Heart left ventricle (tissue), 16 donors: ENCODE results near the gene ZC2HC1C. TPM values are rescaled to one million over a fixed set of nuclear protein-coding genes. Genes with fewer than 3 reads are reported as not detected.

ENCODE experiments used
- ATAC-seq, 4 donors: fragments of 200-7000 bp; cut with Tn5 transposase; one replicate each; pipeline ENCODE4 v1.9.1; 2020 to 2022; ENCODE audit warnings: moderate library complexity in 4 of 4, mild to moderate bottlenecking in 3 of 4, moderate number of reproducible peaks in 1 of 4
- DNase-seq, 5 donors: peaks; one replicate each; pipeline ENCODE4 v3.0.0-alpha.2; 2020
- H3K27ac ChIP-seq, 12 donors: fragments of 200-600 bp; sonication (generic) in 4 of 12; one replicate each; pipeline versions ENCODE4 v1.5.0 to v1.8.0; 2016 to 2022; ENCODE audit warnings: mild to moderate bottlenecking in 2 of 12
- H3K27me3 ChIP-seq, 9 donors: fragments of 200-600 bp; sonication (generic) in 2 of 9; one replicate each; pipeline versions ENCODE4 v1.5.1 to v1.8.0; 2016 to 2022; ENCODE audit warnings: mild to moderate bottlenecking in 3 of 9
- H3K36me3 ChIP-seq, 9 donors: fragments of 200-600 bp; sonication (generic) in 2 of 9; one replicate each; pipeline versions ENCODE4 v1.5.0 to v1.8.0; 2018 to 2022; ENCODE audit warnings: mild to moderate bottlenecking in 2 of 9
- H3K4me1 ChIP-seq, 12 donors: fragments of 200-600 bp; sonication (generic) in 4 of 12; one replicate each; pipeline versions ENCODE4 v1.5.0 to v1.8.0; 2016 to 2022; ENCODE audit warnings: mild to moderate bottlenecking in 3 of 12
- H3K4me3 ChIP-seq, 12 donors: fragments of 200-600 bp; sonication (generic) in 4 of 12; one replicate each; pipeline versions ENCODE4 v1.5.0 to v1.8.0; 2017 to 2022; ENCODE audit warnings: mild to moderate bottlenecking in 9 of 12, moderate library complexity in 4 of 12
- H3K9me3 ChIP-seq, 12 donors: fragments of 200-600 bp; sonication (generic) in 4 of 12; one replicate each; pipeline versions ENCODE4 v1.5.0 to v1.8.0; 2016 to 2022; ENCODE audit warnings: mild to moderate bottlenecking in 1 of 12
- POLR2A ChIP-seq, 2 donors: fragments of 450-650 bp; IDR thresholded peaks; one replicate each; pipeline ENCODE4 v1.6.1; 2017; ENCODE audit warnings: antibody characterized with exemption in 2 of 2, mild to moderate bottlenecking in 2 of 2, moderate library complexity in 2 of 2
- whole genome bisulfite sequencing, 4 donors: extraction: QIAGEN DNeasy Blood & Tissue Kit in 2 of 4; methylation state at CpG; one replicate each; pipeline versions ENCODE4 v1.1.5 to v1.1.7; 2013 to 2018; 5-methylcytosine and 5-hydroxymethylcytosine counted together
- intact Hi-C, 10 donors: fragments of 100-400 bp; cut with DNase I; formaldehyde crosslinking; loops; one replicate each; pipeline versions ENCODE4 v1.11.1 to v1.14.2; 2022
- polyA plus RNA-seq, 2 donors: library from polyadenylated mRNA; stranded (reverse); fragments of 200-250 nt; gene quantifications; one replicate each; pipeline ENCODE4 v1.2.3, GENCODE V29; 2013
- total RNA-seq, 9 donors: library from RNA; depleted of rRNA in 2 of 9; stranded (reverse); fragments of >200 nt in 2 of 9; fragmentation: NEBNext Ultra II Directional in 3 of 9; extraction: Animal tissue kit (Norgen Biotek cat#: 25700) in 3 of 9; gene quantifications; one replicate each; pipeline versions ENCODE4 v1.1.0 to v1.2.4, GENCODE V29; 2016 to 2023
- TF ChIP-seq, protein P1 (sequence below), 12 donors: fragments of 200-600 bp; sonication (generic) in 4 of 12; IDR thresholded peaks; one replicate each; pipeline versions ENCODE4 v1.5.0 to v1.8.0; 2018 to 2022; ENCODE audit warnings: antibody characterized with exemption in 12 of 12, mild to moderate bottlenecking in 5 of 12
- donor health status: ischemic (EF 13 %, LVEDD 7.1; RV severe dilation, severe dysfunction).
- donor health status: healthy with polysubstance abuse.
- donor health status: DM: no; HTN: yes; CAD: no.
- donor health status: DM: no; HTN: no; CAD: no.
- donor health status: ischemic (EF 25% LVEDD 6.9; RV normal size, moderate dysfunction).
- donor health status: ischemic (EF 25% LVEDD 5.7; RV mildly dilated, moderate dysfunction).
- donor health status: healthy.
- donor health status: DM: yes; HTN: yes; CAD: no.
- donor health status: ischemic (EF 35%, LVEDD 5.7; RV mildly dilated, moderate dysfunction).
- donor health status: nonischemic (EF 11% LVEDD 7.7; RV severe dilation, severe dysfunction).
- donor health status: DM: yes; HTN: yes; CAD: no.
- donor health status: PGD.
- donor health status: ischemic (EF 29% LVEDD 5.4; RV normal size, mild dysfunction).
- donor health status: nonischemic (EF 23%, LVEDD 6.1; RV moderate dilation, normal function).

ZC2HC1C gene
- total and polyA plus RNA-seq, 11 donors = 3.4 to 13.3 (median 8.4) TPM

DNA sequence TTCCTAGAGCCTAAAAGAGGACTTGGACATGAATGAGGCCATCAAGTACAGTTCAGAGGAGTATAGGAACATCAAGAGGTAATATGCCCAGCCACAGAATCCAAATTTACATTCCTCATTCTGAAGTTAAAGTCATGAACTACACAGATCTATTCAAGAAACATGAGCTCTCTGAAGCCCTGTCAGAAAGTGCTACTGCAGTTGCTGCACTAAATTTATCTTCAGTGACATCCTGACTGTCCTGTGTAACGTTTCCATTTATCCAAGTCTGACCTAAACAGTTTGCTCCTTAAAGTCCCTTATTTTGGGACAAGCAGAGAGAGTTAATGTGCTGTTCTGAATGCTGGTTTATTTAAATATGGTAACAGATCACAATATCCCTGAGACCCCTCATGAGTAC lies 29.2 kb downstream of the ZC2HC1C start:
- Histone ChIP-seq H3K27ac (no peak overlapping the region), H3K27me3 (no peaks in the 10 kb centered on the region), H3K9me3 (no peaks in the 10 kb centered on the region), H3K36me3 (peaks cover 0 to 100% (median 99%) of the 10 kb centered on the region in 9 donors), H3K4me3 (no peak overlapping the region), H3K4me1 (peaks cover 0 to 6% (median 0%) of the 10 kb centered on the region in 12 donors)
- ATAC-seq (no peak), DNase-seq (no peak)
- intact Hi-C loops = no loop called here
- WGBS, 4 donors = 32 to 46% (median 37%) methylated on average over 1 of the region's 1 CpG
- TF ChIP-seq, protein P1, sequence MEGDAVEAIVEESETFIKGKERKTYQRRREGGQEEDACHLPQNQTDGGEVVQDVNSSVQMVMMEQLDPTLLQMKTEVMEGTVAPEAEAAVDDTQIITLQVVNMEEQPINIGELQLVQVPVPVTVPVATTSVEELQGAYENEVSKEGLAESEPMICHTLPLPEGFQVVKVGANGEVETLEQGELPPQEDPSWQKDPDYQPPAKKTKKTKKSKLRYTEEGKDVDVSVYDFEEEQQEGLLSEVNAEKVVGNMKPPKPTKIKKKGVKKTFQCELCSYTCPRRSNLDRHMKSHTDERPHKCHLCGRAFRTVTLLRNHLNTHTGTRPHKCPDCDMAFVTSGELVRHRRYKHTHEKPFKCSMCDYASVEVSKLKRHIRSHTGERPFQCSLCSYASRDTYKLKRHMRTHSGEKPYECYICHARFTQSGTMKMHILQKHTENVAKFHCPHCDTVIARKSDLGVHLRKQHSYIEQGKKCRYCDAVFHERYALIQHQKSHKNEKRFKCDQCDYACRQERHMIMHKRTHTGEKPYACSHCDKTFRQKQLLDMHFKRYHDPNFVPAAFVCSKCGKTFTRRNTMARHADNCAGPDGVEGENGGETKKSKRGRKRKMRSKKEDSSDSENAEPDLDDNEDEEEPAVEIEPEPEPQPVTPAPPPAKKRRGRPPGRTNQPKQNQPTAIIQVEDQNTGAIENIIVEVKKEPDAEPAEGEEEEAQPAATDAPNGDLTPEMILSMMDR (IDR thresholded peaks at IDR 0.05) = no peak
- no peak for TF ChIP-seq POLR2A (IDR thresholded peaks at IDR 0.05)

DNA sequence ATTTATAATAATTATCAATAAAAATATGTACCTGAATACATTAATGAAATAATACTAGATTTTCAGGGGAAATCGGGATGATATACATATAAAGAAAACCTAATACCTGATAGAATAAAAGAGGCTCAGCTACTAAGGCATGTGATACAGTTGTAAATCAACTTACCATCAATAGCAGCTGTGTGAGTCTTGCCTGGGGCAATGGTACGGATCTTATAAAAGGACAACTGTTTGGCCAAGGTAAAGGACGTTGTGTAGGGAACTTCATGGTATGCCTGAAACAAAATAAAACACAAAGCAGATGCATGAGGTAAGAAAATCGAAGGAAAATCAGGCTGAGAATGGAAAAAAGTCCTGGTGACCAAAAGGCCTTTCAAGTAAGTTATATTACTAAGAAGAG lies 32.0 kb downstream of the ZC2HC1C start:
- DNase-seq (no peak), ATAC-seq (no peak)
- Histone ChIP-seq H3K27ac (no peak overlapping the region), H3K36me3 (peaks cover 4 to 100% (median 99%) of the 10 kb centered on the region in 9 donors), H3K9me3 (no peaks in the 10 kb centered on the region), H3K4me1 (peaks cover 0 to 6% (median 0%) of the 10 kb centered on the region in 12 donors), H3K27me3 (no peaks in the 10 kb centered on the region), H3K4me3 (no peak overlapping the region)
- intact Hi-C loops = no loop called here
- WGBS, 4 donors = 90 to 94% (median 92%) methylated on average over 4 of the region's 4 CpGs
- TF ChIP-seq, protein P1 (IDR thresholded peaks at IDR 0.05) = no peak
- no peak for TF ChIP-seq POLR2A (IDR thresholded peaks at IDR 0.05)

DNA sequence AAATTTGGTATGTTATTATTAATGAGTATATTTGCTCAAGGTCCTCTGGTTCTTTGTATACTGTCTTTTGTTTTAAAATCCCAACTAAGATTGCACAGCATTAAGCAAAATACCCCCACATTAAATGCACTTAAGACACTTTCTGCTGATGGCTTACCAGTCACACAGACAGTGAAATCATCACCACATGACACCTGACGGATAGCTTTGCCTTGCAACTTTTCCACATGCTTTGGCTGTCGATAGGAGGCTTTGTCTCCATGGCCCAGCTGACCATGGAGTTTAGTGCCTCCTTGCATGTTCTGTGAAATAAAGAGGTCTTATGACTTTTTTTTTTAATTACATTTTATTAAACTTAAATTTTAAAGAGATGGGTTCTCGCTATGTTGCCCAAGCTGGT lies 37.7 kb downstream of the ZC2HC1C start:
- no peaks in the 10 kb centered on the region for H3K4me1 ChIP-seq
- no peaks in the 10 kb centered on the region for H3K27me3 ChIP-seq
- intact Hi-C loops = no loop called here
- no peak overlapping the region for H3K27ac ChIP-seq
- DNase-seq (no peak), ATAC-seq (no peak)
- peaks cover 4 to 100% (median 99%) of the 10 kb centered on the region in 9 donors for H3K36me3 ChIP-seq
- H3K9me3 ChIP-seq = no peaks in the 10 kb centered on the region
- 59 to 75% (median 68%) methylated on average over 3 of the region's 3 CpGs for WGBS, 4 donors
- TF ChIP-seq, protein P1 (IDR thresholded peaks at IDR 0.05) = no peak
- no peak for TF ChIP-seq POLR2A (IDR thresholded peaks at IDR 0.05)
- H3K4me3 ChIP-seq = no peak overlapping the region

DNA sequence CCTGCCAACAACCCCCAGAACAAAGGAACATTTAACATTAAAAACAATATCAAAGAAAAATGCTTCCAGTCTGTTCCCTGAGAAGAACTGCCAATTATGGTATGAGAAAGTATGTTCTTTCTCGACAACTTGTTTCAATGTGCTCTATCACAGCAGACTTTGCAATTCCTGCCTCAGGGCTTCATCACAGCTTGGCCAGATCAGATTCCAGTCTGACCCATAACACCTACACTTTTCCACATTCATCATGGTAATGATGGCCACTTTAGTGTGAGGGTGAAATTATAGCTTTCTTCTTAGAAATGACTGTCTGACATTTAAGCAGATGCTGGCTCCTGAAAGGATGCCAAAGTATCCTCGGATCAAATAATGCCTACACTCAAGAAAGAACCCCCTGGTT lies 40.4 kb downstream of the ZC2HC1C start:
- H3K27ac ChIP-seq = no peak overlapping the region
- no peaks in the 10 kb centered on the region for H3K27me3 ChIP-seq
- no peak for DNase-seq
- ATAC-seq = no peak
- TF ChIP-seq, protein P1 (IDR thresholded peaks at IDR 0.05) = no peak
- TF ChIP-seq POLR2A (IDR thresholded peaks at IDR 0.05) = no peak
- H3K9me3 ChIP-seq = no peaks in the 10 kb centered on the region
- H3K36me3 ChIP-seq = peaks cover 4 to 100% (median 99%) of the 10 kb centered on the region in 9 donors
- no peaks in the 10 kb centered on the region for H3K4me1 ChIP-seq
- no peak overlapping the region for H3K4me3 ChIP-seq
- intact Hi-C loops = no loop called here
- 80 to 92% (median 89%) methylated on average over 2 of the region's 2 CpGs for whole genome bisulfite sequencing, 4 donors
